CD4-positive, alpha-beta T cell treated with Interferon alpha-2 for 1 hour (primary cell): ENCODE data around the gene YWHAQ.

Source experiments
- DNase-seq, 2 donors: peaks; one replicate each; pipeline ENCODE4 v3.0.0-alpha.2; 2020 to 2022

The YWHAQ gene

GRCh38 chr2:9549420-9549819 is 81.4 kb downstream of the YWHAQ start:
- no peak for DNase-seq

GRCh38 chr2:9548506-9548905 is 82.3 kb downstream of the YWHAQ start:
- DNase-seq: peak in 1 of 2 donors; percentile 42

GRCh38 chr2:9547262-9547991 is 83.4 kb downstream of the YWHAQ start:
- DNase-seq: no peak

- no peak for DNase-seq
These were observed 85.3 kb downstream of the YWHAQ start for GRCh38 chr2:9545502-9545901.

GRCh38 chr2:9543557-9543956 is 87.2 kb downstream of the YWHAQ start:
- peak; percentile 10 to 29 for DNase-seq

GRCh38 chr2:9539531-9539930 is 91.3 kb downstream of the YWHAQ start:
- DNase-seq: no peak

GRCh38 chr2:9538000-9538507 is 92.7 kb downstream of the YWHAQ start:
- DNase-seq: peak in 1 of 2 donors; percentile 27

GRCh38 chr2:9536504-9536903 is 94.3 kb downstream of the YWHAQ start:
- DNase-seq: no peak

GRCh38 chr2:9535177-9535576 is 95.6 kb downstream of the YWHAQ start:
- no peak for DNase-seq
